ENCODE data around the gene C18orf63.

The C18orf63 gene

DNA sequence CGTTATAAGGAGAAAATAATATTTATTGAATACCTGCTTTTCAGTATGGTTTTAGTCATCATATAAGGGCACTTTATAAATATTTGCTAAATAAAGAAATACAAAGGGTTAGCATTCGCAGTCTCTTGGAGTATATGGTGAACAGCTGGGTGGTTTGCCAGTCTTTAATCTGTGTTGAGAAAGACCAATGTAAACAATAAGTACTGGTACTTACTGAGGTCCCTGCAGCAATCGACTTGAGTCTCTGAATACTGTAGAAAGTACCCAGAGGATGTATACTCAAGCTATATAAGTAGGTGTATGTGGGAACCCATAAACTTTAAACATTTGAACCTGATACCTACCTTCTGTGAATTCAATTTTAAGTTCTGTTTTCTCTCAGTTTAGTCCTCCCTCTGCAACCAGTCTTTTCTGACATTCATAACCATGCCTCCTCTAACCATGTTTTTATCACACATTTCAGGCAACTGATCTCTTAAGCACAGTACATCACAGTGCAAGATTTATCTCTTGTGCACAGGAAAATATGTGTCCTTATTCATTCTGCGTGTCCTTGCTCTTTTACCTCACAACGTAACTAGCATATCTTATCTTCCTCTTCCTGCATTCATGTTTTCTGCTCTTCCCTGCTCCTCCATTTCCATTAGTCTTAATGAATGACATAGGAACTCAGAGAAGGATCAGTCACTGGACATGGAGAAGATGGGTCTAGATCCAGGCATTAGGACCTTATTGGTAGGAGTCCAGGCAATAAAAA lies 21.7 kb downstream of the C18orf63 start (continued):
- TF ChIP-seq, protein P1, sequence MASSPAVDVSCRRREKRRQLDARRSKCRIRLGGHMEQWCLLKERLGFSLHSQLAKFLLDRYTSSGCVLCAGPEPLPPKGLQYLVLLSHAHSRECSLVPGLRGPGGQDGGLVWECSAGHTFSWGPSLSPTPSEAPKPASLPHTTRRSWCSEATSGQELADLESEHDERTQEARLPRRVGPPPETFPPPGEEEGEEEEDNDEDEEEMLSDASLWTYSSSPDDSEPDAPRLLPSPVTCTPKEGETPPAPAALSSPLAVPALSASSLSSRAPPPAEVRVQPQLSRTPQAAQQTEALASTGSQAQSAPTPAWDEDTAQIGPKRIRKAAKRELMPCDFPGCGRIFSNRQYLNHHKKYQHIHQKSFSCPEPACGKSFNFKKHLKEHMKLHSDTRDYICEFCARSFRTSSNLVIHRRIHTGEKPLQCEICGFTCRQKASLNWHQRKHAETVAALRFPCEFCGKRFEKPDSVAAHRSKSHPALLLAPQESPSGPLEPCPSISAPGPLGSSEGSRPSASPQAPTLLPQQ (tag by site-specific recombination; IDR thresholded peaks at IDR 0.05), result no peak
- TF ChIP-seq ZNF529 (tag by site-specific recombination; IDR thresholded peaks at IDR 0.05; ENCODE audit: insufficient replicate concordance), result no peak

DNA sequence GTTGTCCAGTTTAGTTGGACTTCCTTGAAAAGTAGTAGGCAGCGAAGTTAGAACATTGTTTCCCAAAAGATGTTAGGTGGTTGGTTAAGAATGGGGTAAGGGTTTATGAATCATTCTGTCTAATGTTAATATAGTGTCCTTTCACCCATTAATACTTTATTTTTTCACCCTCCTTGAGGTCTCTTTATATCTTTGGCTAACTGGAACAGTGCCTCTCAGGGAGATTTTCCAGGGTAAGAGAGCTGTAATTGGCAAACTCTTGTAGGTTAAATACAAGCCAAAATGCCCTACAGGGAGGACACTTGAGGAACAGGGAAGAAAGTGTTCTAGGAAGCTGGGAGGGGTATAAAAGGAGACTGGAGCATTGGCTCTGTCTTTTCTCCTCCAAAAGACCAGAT lies 22.3 kb downstream of the C18orf63 start:
- Histone ChIP-seq H3K4me1 (ENCODE audit: control insufficient read depth, insufficient read depth, low read length) (no peaks in the 10 kb centered on the region), H3K4me3 (ENCODE audit: low read depth, low read length) (no peak overlapping the region), H3K36me3 (ENCODE audit: control insufficient read depth in 2 of 2, insufficient read depth in 1 of 2, low read length in 2 of 2) (no peaks in the 10 kb centered on the region), H3K27ac (ENCODE audit: extremely low read depth, low read depth, low read length) (no peak overlapping the region), H3K9me3 (ENCODE audit: control insufficient read depth, insufficient read depth, low read depth, low read length) (no peaks in the 10 kb centered on the region)
- no peak for TF ChIP-seq ZNF610 (tag by site-specific recombination; IDR thresholded peaks at IDR 0.05; ENCODE audit: borderline replicate concordance)
- no peak for TF ChIP-seq ZNF561 (tag by site-specific recombination; IDR thresholded peaks at IDR 0.05; ENCODE audit: borderline replicate concordance)
- TF ChIP-seq, protein P2, sequence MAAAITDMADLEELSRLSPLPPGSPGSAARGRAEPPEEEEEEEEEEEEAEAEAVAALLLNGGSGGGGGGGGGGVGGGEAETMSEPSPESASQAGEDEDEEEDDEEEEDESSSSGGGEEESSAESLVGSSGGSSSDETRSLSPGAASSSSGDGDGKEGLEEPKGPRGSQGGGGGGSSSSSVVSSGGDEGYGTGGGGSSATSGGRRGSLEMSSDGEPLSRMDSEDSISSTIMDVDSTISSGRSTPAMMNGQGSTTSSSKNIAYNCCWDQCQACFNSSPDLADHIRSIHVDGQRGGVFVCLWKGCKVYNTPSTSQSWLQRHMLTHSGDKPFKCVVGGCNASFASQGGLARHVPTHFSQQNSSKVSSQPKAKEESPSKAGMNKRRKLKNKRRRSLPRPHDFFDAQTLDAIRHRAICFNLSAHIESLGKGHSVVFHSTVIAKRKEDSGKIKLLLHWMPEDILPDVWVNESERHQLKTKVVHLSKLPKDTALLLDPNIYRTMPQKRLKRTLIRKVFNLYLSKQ (tag by site-specific recombination; IDR thresholded peaks at IDR 0.05; ENCODE audit: borderline replicate concordance), result no peak
- TF ChIP-seq BCL11B (tag by site-specific recombination; IDR thresholded peaks at IDR 0.05; ENCODE audit: low read depth), result no peak
- ChIA-PET CTCF (interaction anchor here (0.6 to 2.1 kb wide), 3 partner anchors 141 to 203 kb away, joined by 3 to 6 read pairs (median 5); no protein-coding TSS in a partner anchor), POLR2A (no interaction called here)

DNA sequence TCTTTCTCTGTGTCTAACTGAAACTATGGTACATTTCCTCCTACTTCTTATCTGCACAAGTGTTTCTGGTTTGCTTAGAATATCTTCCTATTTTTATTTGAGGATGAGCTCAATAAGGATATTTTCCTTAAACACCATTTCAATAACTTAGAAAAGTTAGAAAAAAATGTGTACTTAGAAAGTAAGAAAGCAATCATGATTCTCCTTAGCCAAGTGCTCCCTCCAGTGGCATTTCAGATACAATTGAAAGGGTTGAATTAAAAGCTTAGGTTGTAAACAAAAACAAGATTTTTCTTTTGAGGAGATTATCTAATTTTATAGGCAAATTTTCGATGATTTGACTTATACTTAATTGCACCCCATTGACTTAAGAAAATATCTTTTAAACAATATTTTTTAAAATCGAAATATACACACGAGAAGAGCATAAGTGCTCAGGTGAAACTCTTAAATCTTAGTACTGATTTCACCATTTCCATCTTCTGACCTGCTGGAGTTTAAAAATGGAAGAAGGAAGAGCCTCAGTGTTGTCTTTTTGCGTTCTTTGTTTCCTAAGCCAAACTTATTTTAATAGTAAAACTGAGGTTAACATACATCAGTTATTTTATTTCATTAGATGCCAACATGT lies 26.9 kb downstream of the C18orf63 start:
- ChIA-PET CTCF (interaction anchor here (0.5 to 2.7 kb wide), 55 partner anchors 9 to 1582 kb away, joined by 3 to 70 read pairs (median 4); partner anchors contain the start of gene CYB5A), POLR2A (no interaction called here)
- Histone ChIP-seq H3K4me3 (ENCODE audit: low read depth, low read length) (no peak overlapping the region), H3K4me1 (ENCODE audit: control insufficient read depth, insufficient read depth, low read length) (no peaks in the 10 kb centered on the region), H3K9me3 (ENCODE audit: control insufficient read depth, insufficient read depth, low read depth, low read length) (no peaks in the 10 kb centered on the region), H3K36me3 (ENCODE audit: control insufficient read depth in 2 of 2, insufficient read depth in 1 of 2, low read length in 2 of 2) (no peaks in the 10 kb centered on the region), H3K27ac (ENCODE audit: extremely low read depth, low read depth, low read length) (no peak overlapping the region)
- TF ChIP-seq, protein P1 (tag by site-specific recombination; IDR thresholded peaks at IDR 0.05), result no peak
- no peak for TF ChIP-seq ZNF266 (tag by site-specific recombination; IDR thresholded peaks at IDR 0.05; ENCODE audit: low read depth)
- TF ChIP-seq, protein P3, sequence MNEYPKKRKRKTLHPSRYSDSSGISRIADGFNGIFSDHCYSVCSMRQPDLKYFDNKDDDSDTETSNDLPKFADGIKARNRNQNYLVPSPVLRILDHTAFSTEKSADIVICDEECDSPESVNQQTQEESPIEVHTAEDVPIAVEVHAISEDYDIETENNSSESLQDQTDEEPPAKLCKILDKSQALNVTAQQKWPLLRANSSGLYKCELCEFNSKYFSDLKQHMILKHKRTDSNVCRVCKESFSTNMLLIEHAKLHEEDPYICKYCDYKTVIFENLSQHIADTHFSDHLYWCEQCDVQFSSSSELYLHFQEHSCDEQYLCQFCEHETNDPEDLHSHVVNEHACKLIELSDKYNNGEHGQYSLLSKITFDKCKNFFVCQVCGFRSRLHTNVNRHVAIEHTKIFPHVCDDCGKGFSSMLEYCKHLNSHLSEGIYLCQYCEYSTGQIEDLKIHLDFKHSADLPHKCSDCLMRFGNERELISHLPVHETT (tag by site-specific recombination; IDR thresholded peaks at IDR 0.05), result no peak
- TF ChIP-seq ZNF112 (tag by site-specific recombination; IDR thresholded peaks at IDR 0.05), result no peak
- no peak for TF ChIP-seq TCF7L2 (IDR thresholded peaks at IDR 0.05; ENCODE audit: borderline replicate concordance, low read depth, low read length)
- TF ChIP-seq ZNF654 (tag by site-specific recombination; IDR thresholded peaks at IDR 0.05; ENCODE audit: low read depth), result peak; percentile 69
- no peak for TF ChIP-seq ZNF16 (tag by site-specific recombination; IDR thresholded peaks at IDR 0.05; ENCODE audit: low read depth)
- no peak for TF ChIP-seq ZNF510 (tag by site-specific recombination; IDR thresholded peaks at IDR 0.05; ENCODE audit: insufficient replicate concordance)
- TF ChIP-seq, protein P4, sequence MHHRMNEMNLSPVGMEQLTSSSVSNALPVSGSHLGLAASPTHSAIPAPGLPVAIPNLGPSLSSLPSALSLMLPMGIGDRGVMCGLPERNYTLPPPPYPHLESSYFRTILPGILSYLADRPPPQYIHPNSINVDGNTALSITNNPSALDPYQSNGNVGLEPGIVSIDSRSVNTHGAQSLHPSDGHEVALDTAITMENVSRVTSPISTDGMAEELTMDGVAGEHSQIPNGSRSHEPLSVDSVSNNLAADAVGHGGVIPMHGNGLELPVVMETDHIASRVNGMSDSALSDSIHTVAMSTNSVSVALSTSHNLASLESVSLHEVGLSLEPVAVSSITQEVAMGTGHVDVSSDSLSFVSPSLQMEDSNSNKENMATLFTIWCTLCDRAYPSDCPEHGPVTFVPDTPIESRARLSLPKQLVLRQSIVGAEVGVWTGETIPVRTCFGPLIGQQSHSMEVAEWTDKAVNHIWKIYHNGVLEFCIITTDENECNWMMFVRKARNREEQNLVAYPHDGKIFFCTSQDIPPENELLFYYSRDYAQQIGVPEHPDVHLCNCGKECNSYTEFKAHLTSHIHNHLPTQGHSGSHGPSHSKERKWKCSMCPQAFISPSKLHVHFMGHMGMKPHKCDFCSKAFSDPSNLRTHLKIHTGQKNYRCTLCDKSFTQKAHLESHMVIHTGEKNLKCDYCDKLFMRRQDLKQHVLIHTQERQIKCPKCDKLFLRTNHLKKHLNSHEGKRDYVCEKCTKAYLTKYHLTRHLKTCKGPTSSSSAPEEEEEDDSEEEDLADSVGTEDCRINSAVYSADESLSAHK (tag by site-specific recombination; IDR thresholded peaks at IDR 0.05), result no peak
- TF ChIP-seq, protein P5, sequence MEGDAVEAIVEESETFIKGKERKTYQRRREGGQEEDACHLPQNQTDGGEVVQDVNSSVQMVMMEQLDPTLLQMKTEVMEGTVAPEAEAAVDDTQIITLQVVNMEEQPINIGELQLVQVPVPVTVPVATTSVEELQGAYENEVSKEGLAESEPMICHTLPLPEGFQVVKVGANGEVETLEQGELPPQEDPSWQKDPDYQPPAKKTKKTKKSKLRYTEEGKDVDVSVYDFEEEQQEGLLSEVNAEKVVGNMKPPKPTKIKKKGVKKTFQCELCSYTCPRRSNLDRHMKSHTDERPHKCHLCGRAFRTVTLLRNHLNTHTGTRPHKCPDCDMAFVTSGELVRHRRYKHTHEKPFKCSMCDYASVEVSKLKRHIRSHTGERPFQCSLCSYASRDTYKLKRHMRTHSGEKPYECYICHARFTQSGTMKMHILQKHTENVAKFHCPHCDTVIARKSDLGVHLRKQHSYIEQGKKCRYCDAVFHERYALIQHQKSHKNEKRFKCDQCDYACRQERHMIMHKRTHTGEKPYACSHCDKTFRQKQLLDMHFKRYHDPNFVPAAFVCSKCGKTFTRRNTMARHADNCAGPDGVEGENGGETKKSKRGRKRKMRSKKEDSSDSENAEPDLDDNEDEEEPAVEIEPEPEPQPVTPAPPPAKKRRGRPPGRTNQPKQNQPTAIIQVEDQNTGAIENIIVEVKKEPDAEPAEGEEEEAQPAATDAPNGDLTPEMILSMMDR (tag by site-specific recombination; IDR thresholded peaks at IDR 0.05), result peak; percentile 46
- no peak for TF ChIP-seq ZNF335 (tag by site-specific recombination; conservative IDR thresholded peaks at IDR 0.05)
- no peak for TF ChIP-seq ZNF48 (tag by site-specific recombination; IDR thresholded peaks at IDR 0.05)
- TF ChIP-seq GLI2 (tag by site-specific recombination; IDR thresholded peaks at IDR 0.05; ENCODE audit: borderline replicate concordance, low read depth), result no peak
